ENCODE measurements around the gene PRR23B. TPM values are rescaled to one million over a fixed set of nuclear protein-coding genes. Genes with fewer than 3 reads are reported as not detected.
"Not testable (repeated sequence)": the region's sequence is repeated elsewhere in the genome, so short reads cannot be mapped to it uniquely, and the experiment has no call there.

The PRR23B gene
- not detected for total RNA-seq

DNA sequence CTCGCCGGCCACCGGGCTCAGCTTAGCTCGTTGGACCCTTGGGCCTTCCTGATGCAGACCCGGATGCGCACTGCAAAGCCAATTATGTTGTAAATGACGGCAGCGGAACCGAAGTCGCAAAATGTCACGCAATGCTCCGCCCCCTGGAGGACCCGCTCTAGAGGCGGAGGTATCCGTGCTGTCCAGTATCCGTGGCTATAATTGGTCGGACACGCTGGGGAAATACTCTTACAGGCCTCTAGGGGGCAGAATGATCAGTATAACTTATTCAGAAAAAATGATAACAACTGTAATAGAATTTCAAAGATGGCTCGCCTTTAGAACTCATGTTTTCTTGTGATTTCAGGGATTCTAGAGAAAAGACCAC, at the start of gene PRR23B:
PRR23B (minus strand) TSS at position 59 of the 367 bp plus-strand sequence. CDS start 265 bp downstream, outside the sequence.
- Mint-ChIP-seq H3K9me3 (peaks cover 8% of the 10 kb centered on the region), H3K36me3 (ENCODE audit: low read depth) (no peaks in the 10 kb centered on the region)

DNA sequence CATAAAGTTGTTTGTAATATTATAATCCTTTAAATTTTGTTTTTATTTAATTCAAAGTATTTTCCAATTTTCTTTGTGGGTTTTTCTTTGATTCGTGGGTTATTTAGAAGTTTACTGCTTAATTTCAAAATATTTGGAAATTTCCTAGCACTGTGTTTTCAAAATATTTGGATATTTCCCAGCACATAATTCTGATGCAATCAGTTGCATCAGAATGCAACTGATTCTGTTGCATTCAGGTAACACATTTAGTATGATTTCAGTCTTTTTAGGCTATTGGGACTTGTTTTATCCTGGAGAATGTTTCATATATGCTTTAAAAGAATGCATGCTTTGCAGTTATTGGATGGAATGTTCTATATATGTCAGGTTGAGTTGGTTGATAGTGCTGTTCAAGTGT, 42.2 kb upstream of the PRR23B start:
- Mint-ChIP-seq H3K4me1 (no peaks in the 10 kb centered on the region), H3K36me3 (ENCODE audit: low read depth) (no peaks in the 10 kb centered on the region), H3K9me3 (no peaks in the 10 kb centered on the region), H3K4me3 (no peak overlapping the region), H3K27ac (no peak overlapping the region), H3K27me3 (peaks cover 3% of the 10 kb centered on the region)
- ATAC-seq (replicated peaks) = no peak

More for the DNA sequence above, at the start of gene PRR23B:
- Mint-ChIP-seq H3K27me3 (peaks cover 10% of the 10 kb centered on the region), H3K27ac (no peak within 1 kb of the TSS), H3K4me1 (no peaks in the 10 kb centered on the region), H3K4me3 (no peak within 1 kb of the TSS)
- ATAC-seq (replicated peaks) = no peak

DNA sequence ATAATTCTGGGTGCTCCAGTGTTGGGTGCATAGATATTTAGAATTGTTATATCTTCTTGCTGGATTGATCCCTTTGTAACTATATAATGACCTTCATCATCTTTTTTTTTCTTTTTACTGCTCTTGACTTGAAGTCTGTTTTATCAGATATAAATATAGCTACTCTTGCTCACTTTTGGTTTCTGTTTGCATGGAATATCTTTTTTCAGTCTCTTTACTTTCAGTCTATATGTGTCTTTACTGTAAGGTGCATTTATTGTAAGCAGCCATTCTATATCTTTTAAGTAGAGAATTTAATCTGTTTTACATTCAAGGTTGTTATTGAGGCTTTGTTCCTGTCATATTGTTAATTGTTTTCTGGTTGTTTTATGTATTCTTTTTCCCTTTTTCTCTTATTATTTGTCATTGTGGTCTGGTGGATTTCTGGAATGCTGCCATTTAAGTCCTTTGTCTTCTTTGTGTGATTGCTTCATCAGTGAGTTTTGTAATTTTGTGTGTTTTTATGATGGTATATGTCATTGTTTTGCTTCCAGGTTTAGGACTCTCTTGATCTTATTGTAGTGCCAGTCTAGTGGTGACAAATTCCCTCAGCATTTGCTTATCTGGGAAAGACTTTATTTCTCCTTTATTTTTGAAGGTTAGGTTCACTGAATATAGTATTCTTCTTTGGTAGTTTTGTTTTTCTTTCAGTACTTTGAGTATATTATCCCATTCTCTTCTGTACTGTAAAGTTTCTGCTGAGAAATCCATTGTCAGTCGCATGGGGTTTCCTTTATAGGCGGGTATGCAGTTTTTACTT, 32.3 kb upstream of the PRR23B start:
- H3K27ac Mint-ChIP-seq = no peak overlapping the region
- no peak for ATAC-seq (replicated peaks)
- peaks cover 15% of the 10 kb centered on the region for H3K9me3 Mint-ChIP-seq
- H3K36me3 Mint-ChIP-seq (ENCODE audit: low read depth) = no peaks in the 10 kb centered on the region
- no peaks in the 10 kb centered on the region for H3K4me1 Mint-ChIP-seq
- no peak overlapping the region for H3K4me3 Mint-ChIP-seq
- H3K27me3 Mint-ChIP-seq = no peaks in the 10 kb centered on the region

DNA sequence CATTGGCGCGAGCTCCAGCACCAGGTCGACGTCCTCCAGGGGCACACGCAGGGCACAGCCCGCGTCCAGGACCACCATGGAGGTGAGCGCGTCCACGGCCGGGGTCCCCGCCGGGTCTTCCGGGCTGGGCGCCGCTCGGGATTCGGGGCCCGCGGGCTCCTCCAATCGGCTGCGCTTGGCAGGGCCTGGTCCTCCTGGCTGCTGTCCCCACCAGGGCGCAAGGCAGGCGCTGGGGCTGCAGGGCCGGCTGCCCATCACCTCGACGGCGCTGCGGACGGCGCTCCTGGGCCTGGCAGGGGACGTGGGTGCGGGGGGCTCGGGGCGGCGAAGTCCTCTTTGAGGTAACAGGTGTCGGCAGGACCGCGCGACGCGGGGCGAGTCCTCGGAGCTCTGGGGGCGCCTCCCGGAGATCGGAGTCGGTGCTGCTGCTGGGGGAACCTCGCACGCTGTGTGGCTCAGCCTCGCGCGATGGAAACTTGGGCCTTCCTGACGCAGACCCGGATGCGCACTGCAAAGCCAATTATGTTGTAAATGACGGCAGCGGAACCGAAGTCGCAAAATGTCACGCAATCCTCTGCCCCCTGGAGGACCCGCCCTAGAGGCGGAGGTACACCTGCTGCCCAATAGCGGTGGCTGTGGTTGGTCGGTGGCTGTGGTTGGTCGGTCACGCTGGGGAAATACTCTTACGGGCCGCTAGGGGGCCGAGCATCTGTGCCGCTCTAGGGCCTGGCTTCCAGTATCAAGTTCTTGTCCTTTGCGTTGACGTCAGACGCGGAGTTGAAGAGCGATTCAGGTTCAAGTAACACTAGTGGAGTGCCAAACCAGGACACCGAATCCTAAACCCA, 23.9 kb upstream of the PRR23B start, which contains the start of gene PRR23C:
PRR23C (minus strand) TSS at position 527 of the 845 bp plus-strand sequence; CDS start at position 255, 272 bp downstream.
- Mint-ChIP-seq H3K4me3 (no peak within 1 kb of the TSS), H3K27me3 (peaks cover 1% of the 10 kb centered on the region), H3K36me3 (ENCODE audit: low read depth) (no peaks in the 10 kb centered on the region), H3K27ac (no peak within 1 kb of the TSS), H3K9me3 (peaks cover 3% of the 10 kb centered on the region), H3K4me1 (no peaks in the 10 kb centered on the region)
- no peak for ATAC-seq (replicated peaks)

DNA sequence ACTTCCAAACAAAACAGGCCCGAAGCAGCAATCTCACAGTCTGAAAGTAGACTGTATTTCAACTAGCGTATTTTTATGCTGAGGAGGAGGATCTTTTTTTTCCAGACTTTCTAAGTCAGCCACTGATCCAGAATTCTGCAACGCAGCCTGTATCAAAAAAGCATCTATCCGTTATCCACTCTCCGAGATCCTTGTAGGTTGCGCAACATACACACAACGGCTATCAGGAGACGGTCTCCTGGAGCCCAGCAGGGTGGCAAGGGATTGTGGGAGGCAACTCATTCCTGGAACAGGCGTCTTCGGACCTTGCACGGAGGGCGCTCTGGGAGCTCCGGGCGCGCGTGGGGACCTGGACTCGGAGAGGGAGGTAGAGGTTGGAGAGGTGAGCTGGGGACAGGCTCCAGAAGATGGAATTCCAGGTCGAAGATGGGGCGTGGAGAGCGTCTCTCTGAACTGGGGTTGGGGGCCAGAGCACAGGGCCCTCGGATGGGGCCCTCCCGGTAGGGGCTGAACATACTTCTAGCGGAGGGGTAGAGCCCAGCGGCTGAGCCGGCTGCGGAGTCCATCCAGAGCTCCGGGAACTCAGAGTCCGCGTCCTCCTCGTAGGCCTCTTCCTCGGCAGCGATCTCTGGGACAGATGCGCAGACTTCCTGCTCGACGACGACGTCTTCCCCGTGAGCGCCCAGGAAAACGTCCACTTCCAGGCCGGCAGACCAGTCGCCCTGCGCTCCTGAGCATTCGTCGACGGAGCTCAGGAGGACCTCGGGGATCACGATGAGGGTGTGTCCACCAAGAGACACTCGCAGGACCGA, 23.0 kb upstream of the PRR23B start:
- H3K4me3 Mint-ChIP-seq = no peak overlapping the region
- peaks cover 3% of the 10 kb centered on the region for H3K9me3 Mint-ChIP-seq
- peaks cover 5% of the 10 kb centered on the region for H3K27me3 Mint-ChIP-seq
- no peaks in the 10 kb centered on the region for H3K4me1 Mint-ChIP-seq
- no peak for ATAC-seq (replicated peaks)
- no peaks in the 10 kb centered on the region for H3K36me3 Mint-ChIP-seq (ENCODE audit: low read depth)
- no peak overlapping the region for H3K27ac Mint-ChIP-seq

DNA sequence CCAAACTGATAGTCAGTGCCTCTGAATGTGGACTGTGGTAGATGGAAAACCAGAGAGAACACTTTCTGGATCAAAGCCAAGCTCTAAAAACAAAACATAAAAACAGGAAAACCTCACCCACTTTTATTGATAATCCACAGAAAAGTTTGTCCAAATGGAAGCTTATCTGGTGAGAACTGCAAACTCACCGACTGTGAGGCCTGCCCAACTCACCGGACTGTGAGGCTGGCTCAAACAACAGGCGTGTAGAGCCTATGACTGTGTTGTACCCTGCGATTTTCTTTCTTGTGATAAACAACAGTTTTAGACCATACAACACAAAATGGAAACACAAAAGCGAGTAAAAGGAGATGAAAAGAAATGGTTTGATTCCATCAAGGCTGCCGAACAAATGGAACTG, 16.8 kb upstream of the PRR23B start:
- ATAC-seq (replicated peaks) = no peak
- Mint-ChIP-seq H3K4me3 (no peak overlapping the region), H3K4me1 (no peaks in the 10 kb centered on the region), H3K9me3 (no peaks in the 10 kb centered on the region), H3K27me3 (peaks cover 12% of the 10 kb centered on the region), H3K27ac (no peak overlapping the region), H3K36me3 (ENCODE audit: low read depth) (no peaks in the 10 kb centered on the region)

DNA sequence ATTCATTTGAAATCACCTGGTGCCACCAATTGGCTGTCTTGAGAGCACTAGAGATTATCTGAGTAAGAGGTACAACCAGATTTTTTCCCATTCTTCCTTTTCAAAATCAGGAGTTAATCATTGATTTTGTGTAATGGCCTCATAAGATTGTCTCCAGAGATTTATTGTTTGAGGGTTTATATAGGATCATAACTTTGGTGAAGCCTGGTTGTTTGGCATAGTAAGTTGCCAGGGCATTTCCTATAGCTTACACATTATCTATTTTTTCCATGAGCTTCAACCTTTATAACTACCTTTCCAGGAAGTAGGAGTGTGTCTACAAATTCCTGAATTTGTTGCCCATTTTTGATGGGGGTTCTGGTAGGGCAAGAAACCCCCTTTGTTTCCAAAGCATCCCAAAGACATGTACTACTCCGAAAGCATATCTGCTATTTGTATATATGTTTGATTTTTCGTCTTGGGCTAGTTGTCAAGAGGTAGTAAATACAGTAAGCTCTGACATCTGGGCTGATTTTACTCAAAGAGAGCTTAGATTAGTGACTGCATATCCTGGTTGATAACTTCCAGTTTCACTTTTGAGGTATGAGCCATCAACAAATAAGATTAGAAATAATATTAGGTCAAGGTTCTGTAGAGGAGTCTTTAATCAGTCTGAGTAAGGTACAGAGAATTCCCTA, 11.7 kb upstream of the PRR23B start:
- no peak for ATAC-seq (replicated peaks)
- Mint-ChIP-seq H3K27ac (no peak overlapping the region), H3K27me3 (peaks cover 10% of the 10 kb centered on the region), H3K4me3 (no peak overlapping the region), H3K36me3 (ENCODE audit: low read depth) (no peaks in the 10 kb centered on the region), H3K4me1 (no peaks in the 10 kb centered on the region), H3K9me3 (peaks cover 6% of the 10 kb centered on the region)

DNA sequence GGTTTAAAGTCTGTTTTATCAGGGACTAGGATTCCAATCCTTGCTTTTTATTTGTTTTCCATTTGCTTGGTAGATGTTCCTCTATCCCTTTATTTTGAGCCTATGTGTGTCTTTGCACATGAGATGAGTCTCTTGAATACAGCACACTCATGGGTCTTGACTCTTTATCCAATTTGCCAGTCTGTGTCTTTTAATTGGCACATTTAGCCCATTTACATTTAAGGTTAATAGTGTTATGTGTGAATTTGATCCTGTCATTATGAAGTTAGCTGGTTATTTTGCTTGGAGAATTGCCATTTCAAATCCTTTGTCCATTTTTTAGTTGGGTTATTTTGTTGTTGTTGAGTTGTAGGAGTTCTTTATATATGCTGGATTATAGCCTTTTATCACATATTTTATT, 9.8 kb upstream of the PRR23B start:
- H3K9me3 Mint-ChIP-seq; H3K27ac Mint-ChIP-seq; ATAC-seq (replicated peaks); H3K4me1 Mint-ChIP-seq; H3K36me3 Mint-ChIP-seq (ENCODE audit: low read depth); H3K4me3 Mint-ChIP-seq; H3K27me3 Mint-ChIP-seq: not testable (repeated sequence)

DNA sequence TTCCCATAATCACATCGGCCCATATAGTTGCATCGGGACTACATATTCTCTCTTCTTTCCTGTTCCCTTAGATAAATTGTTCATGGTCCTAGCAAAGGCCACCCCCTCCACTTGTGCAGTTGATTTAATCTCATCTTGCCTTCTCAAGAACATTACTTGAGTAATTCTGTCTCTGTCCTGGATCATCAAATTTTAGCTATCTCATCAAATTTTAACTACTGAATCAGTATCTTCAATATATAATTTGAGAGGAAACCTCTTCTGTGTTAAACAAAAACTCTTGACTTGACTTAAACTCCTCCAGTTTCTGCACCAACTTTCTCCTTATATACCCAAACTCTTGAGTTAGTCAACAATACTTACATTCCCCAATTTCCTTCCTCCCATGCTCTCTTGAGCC, 4.2 kb upstream of the PRR23B start:
- Mint-ChIP-seq H3K36me3 (ENCODE audit: low read depth) (no peaks in the 10 kb centered on the region), H3K9me3 (peaks cover 5% of the 10 kb centered on the region), H3K4me3 (no peak overlapping the region), H3K27ac (no peak overlapping the region), H3K27me3 (peaks cover 3% of the 10 kb centered on the region), H3K4me1 (no peaks in the 10 kb centered on the region)
- no peak for ATAC-seq (replicated peaks)

DNA sequence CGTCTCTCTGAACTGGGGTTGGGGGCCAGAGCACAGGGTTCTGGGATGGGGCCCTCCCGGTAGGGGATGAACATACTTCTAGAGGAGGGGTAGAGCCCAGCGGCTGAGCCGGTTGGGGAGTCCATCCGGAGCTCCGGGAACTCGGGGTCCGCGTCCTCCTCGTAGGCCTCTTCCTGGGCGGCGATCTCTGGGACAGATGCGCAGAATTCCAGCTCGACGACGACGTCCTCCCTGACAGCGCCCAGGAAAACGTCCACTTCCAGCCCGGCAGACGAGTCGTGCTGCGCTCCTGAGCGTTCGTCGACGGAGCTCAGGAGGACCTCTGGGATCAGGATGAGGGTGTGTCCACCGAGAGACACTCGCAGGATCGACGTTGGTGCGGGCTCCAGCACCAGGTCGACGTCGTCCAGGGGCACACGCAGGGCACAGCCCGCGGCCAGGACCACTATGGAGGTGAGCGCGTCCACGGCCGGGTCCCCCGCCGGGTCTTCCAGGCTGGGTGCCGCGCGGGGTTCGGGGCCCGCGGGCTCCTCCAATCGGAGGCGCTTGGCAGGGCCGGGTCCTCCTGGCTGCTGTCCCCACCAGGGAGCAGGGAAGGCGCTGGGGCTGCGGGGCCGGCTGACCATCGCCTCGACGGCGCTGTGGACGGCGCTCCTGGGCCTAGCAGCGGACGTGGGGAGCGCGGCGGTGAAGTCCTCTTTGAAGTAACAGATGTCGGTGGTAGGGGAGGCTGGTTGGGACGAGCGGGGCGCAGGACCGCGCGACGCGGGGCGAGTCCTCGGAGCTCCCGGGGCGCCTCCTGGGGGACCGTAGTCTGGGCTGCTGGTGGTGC, 474 bp downstream of the PRR23B start:
- no peaks in the 10 kb centered on the region for H3K36me3 Mint-ChIP-seq (ENCODE audit: low read depth)
- ATAC-seq (replicated peaks) = no peak

DNA sequence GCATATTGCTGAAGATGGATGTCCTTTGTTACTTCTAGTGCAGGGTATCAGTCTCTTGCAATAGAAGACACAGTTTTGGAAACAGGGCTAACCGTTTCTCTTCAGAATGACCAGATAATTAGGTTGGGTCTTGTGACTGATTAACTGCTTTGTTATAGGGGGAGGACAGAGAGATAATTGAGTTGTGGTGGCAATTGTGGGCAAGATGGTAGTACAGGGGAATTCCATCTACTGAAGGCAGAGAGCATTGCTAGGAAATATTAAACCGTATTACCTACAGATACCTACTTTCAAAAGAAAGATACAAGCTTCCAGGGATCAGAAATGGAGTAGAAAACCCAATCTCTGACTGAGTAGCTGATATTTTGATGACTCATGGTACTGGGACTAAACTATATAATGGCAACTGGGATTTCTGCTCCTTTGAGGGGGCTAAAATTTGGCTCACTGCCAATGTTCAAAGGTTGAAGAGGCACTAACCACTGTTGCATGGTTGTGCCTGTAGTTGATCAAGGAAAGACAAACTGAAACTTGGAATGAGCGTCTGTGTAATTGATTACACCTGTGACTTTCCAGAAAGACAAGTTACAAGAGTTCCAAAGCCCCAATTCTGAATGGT, 4.2 kb downstream of the PRR23B start:
- no peak overlapping the region for H3K27ac Mint-ChIP-seq
- H3K27me3 Mint-ChIP-seq = peaks cover 13% of the 10 kb centered on the region
- no peak overlapping the region for H3K4me3 Mint-ChIP-seq
- no peaks in the 10 kb centered on the region for H3K36me3 Mint-ChIP-seq (ENCODE audit: low read depth)
- ATAC-seq (replicated peaks) = no peak
- H3K4me1 Mint-ChIP-seq = no peaks in the 10 kb centered on the region
- H3K9me3 Mint-ChIP-seq = peaks cover 11% of the 10 kb centered on the region

More for the DNA sequence above, 474 bp downstream of the PRR23B start:
- Mint-ChIP-seq H3K27ac (no peak overlapping the region), H3K4me1 (no peaks in the 10 kb centered on the region), H3K9me3 (peaks cover 8% of the 10 kb centered on the region), H3K27me3 (peaks cover 10% of the 10 kb centered on the region), H3K4me3 (no peak overlapping the region)

DNA sequence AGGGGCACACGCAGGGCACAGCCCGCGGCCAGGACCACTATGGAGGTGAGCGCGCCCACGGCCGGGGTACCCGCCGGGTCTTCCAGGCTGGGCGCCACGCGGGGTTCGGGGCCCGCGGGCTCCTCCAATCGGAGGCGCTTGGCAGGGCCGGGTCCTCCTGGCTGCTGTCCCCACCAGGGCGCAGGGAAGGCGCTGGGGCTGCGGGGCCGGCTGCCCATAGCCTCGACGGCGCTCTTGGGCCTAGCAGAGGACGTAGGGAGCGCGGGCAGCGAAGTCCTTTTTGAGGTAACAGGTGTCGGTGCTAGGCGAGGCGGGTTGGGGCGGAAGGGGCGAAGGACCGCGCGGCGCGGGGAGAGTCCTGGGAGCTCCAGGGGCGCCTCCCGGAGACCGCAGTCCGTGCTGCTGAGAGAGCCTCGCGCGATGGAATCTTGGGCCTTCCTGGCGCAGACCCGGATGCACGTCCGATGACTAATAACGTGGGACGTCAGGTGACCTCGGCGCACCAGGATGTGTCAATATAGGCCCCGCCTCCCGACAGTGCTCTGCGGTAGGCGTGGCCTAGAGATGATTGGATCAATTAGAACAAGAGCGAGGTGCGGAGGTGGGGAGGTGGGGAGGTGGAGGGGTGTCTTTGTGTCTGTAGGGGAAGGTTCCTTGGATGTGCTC, 14.5 kb downstream of the PRR23B start, which contains the start of gene PRR23A:
PRR23A (minus strand) TSS at position 218 of the 666 bp plus-strand sequence; CDS start at position 218, 0 bp downstream.
- Mint-ChIP-seq H3K9me3 (peaks cover 13% of the 10 kb centered on the region), H3K4me3 (no peak within 1 kb of the TSS), H3K27ac (no peak within 1 kb of the TSS), H3K27me3 (peaks cover 4% of the 10 kb centered on the region), H3K4me1 (no peaks in the 10 kb centered on the region), H3K36me3 (ENCODE audit: low read depth) (no peaks in the 10 kb centered on the region)
- ATAC-seq (replicated peaks) = no peak

Data from activated T-helper 17 cell treated with anti-CD3 and anti-CD28 coated beads, Interleukin-2, amount 50 U/mL, for 72 hours (primary cell).